ENCODE data around the gene PVALEF. TPM values are rescaled to one million over a fixed set of nuclear protein-coding genes. Genes with fewer than 3 reads are reported as not detected.

The PVALEF gene
- not detected in 2 replicates for total RNA-seq (2014; rRNA removed; shearing (Covaris generic))

- DNase-seq, result peak; percentile 92
- no peaks in the 10 kb centered on the region for H3K36me3 ChIP-seq (replicated peaks; ENCODE audit: control insufficient read depth, insufficient read depth, low read length)
- H3K27me3 ChIP-seq (ENCODE audit: control insufficient read depth, insufficient read depth, low read length), result peaks cover 4% of the 10 kb centered on the region
- peak within 1 kb of the TSS; percentile 40 for H3K4me3 ChIP-seq (ENCODE audit: insufficient read depth, low read depth, low read length)
Measured at GRCh38 chr17:81165246-81166032, at the start of gene PVALEF. Gene PVALEF (plus strand): TSS chr17:81165507. CDS start chr17:81181227, 15,720 bp downstream.

- peak; percentile 67 for DNase-seq
Measured at GRCh38 chr17:81115749-81116464, 49.4 kb upstream of the PVALEF start.

DNA sequence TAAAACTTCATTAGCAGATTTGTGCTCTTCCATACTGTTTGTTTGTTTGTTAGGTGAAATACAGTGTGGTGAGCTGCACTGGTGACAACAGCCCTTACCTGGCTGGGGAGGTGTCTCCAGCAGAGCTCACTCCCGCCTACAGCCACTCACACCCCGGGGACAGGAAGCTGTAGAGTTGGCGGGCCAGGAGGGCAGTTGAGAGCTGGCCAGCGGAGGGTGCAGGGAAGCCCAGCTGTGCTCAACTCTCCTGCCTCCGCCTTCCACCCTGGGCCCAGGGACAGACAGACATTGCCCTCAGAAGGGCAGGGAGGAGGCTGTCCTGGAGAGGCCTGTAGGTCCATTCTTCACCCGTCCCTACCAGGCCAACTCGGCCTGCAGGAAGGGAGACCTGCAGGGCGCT is 48.6 kb upstream of the PVALEF start:
- peak; percentile 69 for DNase-seq
- no peaks in the 10 kb centered on the region for H3K36me3 ChIP-seq (replicated peaks; ENCODE audit: control insufficient read depth, insufficient read depth, low read length)

More at GRCh38 chr17:81115749-81116464, 49.4 kb upstream of the PVALEF start:
- Histone ChIP-seq H3K36me3 (replicated peaks; ENCODE audit: control insufficient read depth, insufficient read depth, low read length) (no peaks in the 10 kb centered on the region), H3K4me3 (ENCODE audit: insufficient read depth, low read depth, low read length) (no peak overlapping the region), H3K27me3 (ENCODE audit: control insufficient read depth, insufficient read depth, low read length) (no peaks in the 10 kb centered on the region)

DNA sequence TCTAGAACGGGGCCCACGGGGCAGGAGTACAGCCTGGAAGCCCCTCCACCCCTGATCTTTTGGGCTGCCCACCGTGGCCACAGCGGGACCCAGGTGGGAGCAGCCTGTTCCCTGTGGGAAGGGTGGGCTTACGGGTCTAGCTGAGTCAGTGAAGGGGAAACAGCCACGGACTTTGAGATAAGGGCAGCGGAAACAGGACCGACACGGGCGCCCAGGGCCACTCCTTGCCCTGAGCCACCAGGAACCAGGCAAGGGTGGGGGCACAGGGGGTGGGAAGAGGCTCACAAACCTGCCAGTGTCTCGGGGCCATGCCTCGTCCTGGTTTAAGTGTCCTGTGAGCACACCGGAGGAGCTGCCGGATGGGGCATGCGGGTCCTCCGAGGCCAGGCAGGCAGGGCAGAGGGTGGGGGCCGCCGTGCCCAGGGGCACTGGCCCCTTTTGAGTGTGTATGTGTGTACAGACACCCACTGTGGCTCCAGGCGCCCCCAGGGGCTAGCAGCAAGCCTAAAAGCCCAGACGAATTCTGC is 47.6 kb upstream of the PVALEF start:
- H3K27me3 ChIP-seq (ENCODE audit: control insufficient read depth, insufficient read depth, low read length), result no peaks in the 10 kb centered on the region
- H3K36me3 ChIP-seq (replicated peaks; ENCODE audit: control insufficient read depth, insufficient read depth, low read length), result no peaks in the 10 kb centered on the region
- H3K4me3 ChIP-seq (ENCODE audit: insufficient read depth, low read depth, low read length), result no peak overlapping the region
- no peak for DNase-seq

More for the DNA sequence above, 48.6 kb upstream of the PVALEF start:
- H3K27me3 ChIP-seq (ENCODE audit: control insufficient read depth, insufficient read depth, low read length), result no peaks in the 10 kb centered on the region
- no peak overlapping the region for H3K4me3 ChIP-seq (ENCODE audit: insufficient read depth, low read depth, low read length)

DNA sequence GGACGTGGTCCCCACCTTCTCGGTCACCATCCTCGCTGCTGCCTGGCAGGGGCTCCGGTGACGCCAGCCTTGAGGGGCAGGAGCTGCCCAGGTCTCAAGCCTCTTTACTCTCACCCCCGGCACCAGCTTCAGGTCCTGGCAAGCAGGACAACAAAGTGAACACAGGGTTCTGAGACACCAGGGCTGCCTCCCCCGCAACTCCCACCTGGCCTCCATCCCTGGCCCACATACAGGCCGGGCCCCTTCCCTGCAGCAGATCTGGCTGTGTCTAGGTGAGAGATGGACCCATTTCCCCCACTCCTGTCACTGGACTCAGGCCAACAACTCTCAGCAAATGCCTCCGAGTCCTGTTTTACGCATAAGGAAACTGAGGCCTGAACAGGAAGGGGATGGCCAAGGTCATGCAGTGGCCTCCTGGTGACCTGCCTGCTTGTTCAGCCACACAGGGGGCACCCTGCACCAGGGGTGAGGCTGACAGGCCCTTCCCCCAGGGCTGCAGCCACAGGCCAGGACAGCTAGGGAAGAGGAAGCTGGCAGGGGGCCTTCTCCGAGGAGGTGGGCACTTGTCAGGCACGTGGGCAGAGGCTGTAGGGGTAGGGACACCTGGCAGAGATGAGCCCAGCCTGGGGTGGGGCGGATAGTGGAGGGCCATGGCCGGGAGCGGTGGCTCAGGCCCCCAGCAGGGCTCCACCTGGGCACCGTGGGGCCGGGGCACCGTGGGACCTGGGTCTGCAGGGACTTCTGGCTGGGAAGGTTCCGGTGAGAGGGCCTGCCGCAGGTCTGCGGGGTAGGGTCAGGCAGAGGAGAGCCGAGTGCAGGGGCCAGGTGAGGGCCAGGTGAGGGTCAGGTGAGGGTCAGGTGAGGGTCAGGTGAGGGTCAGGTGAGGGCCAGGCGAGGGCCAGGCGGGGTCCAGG is 46.7 kb upstream of the PVALEF start:
- Histone ChIP-seq H3K36me3 (replicated peaks; ENCODE audit: control insufficient read depth, insufficient read depth, low read length) (no peaks in the 10 kb centered on the region), H3K4me3 (ENCODE audit: insufficient read depth, low read depth, low read length) (peak overlapping the region; percentile 63), H3K27me3 (ENCODE audit: control insufficient read depth, insufficient read depth, low read length) (no peaks in the 10 kb centered on the region)
- DNase-seq, result peak; percentile 90

DNA sequence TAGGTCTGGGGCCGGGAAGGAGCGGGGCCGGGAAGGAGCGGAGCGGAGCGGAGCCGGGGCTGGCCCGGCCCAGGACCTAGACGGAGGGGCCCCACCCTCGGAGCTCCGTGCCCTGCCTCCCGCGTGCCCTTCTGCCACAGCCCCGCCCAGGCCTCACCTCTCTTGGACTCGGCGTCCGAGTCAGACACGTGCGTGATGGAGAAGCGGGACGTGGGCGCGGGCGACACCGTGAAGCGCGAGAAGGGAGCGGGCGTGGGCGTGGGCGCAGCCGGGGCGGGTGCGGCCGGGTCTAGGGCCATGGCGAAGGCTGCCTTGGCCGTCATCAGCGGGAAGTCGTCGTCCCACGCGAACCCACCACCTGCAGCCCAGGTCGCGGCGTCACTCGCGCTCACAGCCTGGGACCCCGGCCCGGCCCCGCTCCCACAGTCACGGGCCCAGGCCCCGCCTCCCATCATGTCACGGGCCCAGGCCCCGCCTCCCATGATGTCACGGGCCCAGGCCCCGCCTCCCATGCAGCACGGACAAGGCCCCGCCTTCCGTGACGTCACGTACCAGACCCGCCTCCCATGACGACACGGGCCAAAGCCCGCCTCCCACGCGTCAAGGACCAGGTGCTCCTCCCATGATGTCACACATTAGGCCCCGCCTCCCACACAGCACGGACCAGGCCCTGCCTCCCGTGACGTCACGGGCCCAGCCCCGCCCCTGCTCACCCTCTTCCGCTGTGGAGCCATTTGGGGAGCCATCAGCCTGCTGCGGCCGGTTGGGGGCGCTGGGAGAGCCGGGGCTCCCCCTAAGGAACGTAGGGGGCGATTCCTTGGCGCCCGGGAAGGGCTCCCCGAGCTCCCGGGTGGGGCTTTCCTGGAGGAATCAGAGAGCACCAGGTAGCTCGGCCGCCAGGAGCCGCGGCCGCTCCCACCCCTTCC is 45.8 kb upstream of the PVALEF start:
- no peaks in the 10 kb centered on the region for H3K36me3 ChIP-seq (replicated peaks; ENCODE audit: control insufficient read depth, insufficient read depth, low read length)
- H3K4me3 ChIP-seq (ENCODE audit: insufficient read depth, low read depth, low read length), result peak overlapping the region; percentile 63
- DNase-seq, result peak; percentile 100
- H3K27me3 ChIP-seq (ENCODE audit: control insufficient read depth, insufficient read depth, low read length), result no peaks in the 10 kb centered on the region

GRCh38 chr17:81120149-81120484 is 45.2 kb upstream of the PVALEF start:
- Histone ChIP-seq H3K36me3 (replicated peaks; ENCODE audit: control insufficient read depth, insufficient read depth, low read length) (no peaks in the 10 kb centered on the region), H3K27me3 (ENCODE audit: control insufficient read depth, insufficient read depth, low read length) (no peaks in the 10 kb centered on the region), H3K4me3 (ENCODE audit: insufficient read depth, low read depth, low read length) (no peak overlapping the region)
- DNase-seq, result no peak

GRCh38 chr17:81120695-81121621 is 44.3 kb upstream of the PVALEF start:
- Histone ChIP-seq H3K36me3 (replicated peaks; ENCODE audit: control insufficient read depth, insufficient read depth, low read length) (no peaks in the 10 kb centered on the region), H3K4me3 (ENCODE audit: insufficient read depth, low read depth, low read length) (no peak overlapping the region), H3K27me3 (ENCODE audit: control insufficient read depth, insufficient read depth, low read length) (no peaks in the 10 kb centered on the region)
- DNase-seq, result peak; percentile 84

- Histone ChIP-seq H3K4me3 (ENCODE audit: insufficient read depth, low read depth, low read length) (no peak overlapping the region), H3K36me3 (replicated peaks; ENCODE audit: control insufficient read depth, insufficient read depth, low read length) (no peaks in the 10 kb centered on the region), H3K27me3 (ENCODE audit: control insufficient read depth, insufficient read depth, low read length) (no peaks in the 10 kb centered on the region)
- peak; percentile 81 for DNase-seq
Measured at GRCh38 chr17:81121841-81122733, 43.2 kb upstream of the PVALEF start.

DNA sequence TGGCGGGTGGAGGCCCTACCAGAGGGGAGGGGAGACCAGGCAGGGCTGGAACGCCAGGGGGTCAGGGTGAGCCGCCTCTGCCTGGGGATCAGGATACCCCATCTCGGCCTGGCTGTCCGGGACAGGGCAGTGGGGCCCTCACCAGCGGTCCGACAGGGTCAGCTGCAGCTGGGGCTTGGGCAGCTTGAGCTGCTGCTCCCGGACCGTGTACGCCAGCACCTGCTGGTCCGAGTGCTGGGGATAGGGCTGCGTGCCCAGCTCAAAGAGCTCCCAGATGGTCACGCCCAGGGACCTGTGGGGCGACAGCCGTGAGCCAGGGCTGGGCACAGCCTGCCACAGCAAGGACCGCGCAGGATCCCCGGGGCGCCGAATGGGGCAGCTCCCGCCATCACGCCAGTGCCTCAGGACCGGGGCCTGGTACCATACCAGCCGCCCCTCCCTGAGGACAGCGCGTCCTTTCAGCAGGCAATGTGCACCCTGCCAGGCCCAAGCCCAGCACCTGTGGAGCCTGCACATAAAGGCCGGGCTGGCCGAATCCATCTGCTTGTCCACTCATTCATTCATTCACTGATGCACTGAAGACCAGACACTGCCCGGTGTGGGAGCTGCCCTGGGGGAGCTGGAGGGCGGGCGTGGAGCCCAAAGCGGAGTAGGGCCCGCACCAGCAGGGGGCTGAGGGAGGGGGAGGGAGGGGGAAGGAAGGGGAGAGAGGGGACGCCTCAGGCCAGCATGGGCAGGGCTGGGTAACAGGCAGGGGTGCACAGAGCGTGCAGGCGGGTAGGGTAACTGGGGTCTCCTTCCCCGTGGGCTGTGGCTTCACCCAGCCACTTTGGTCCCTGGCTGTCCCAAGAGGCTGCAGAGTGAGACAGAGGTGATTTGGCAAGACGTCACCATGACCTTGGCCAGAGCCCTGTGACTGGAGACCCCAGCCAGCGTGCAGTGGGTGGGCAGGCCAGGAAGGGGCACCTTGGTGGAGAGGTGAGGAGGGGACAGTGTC is 42.0 kb upstream of the PVALEF start:
- Histone ChIP-seq H3K36me3 (replicated peaks; ENCODE audit: control insufficient read depth, insufficient read depth, low read length) (no peaks in the 10 kb centered on the region), H3K4me3 (ENCODE audit: insufficient read depth, low read depth, low read length) (no peak overlapping the region), H3K27me3 (ENCODE audit: control insufficient read depth, insufficient read depth, low read length) (no peaks in the 10 kb centered on the region)
- no peak for DNase-seq

DNA sequence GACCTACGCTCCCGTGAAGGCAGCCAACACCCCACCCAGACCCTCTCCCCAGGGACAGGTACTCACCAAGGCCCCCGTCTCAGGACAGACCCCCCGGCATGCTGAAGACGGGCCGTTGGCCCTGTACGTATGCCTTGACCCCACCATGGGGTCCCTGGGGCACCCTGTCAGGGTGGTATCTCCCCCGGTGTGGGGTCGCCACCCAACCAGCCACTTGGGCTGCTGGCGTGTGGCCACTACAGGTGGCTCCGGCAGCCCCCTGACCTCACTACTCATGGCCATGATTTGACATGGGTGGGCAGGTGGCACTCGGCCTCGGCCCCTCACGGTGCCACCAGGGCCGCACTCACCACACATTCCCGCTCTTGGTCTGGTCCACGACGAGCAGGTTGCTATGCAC is 40.9 kb upstream of the PVALEF start:
- no peak overlapping the region for H3K4me3 ChIP-seq (ENCODE audit: insufficient read depth, low read depth, low read length)
- H3K27me3 ChIP-seq (ENCODE audit: control insufficient read depth, insufficient read depth, low read length), result no peaks in the 10 kb centered on the region

More for the DNA sequence above, 40.9 kb upstream of the PVALEF start:
- no peaks in the 10 kb centered on the region for H3K36me3 ChIP-seq (replicated peaks; ENCODE audit: control insufficient read depth, insufficient read depth, low read length)
- DNase-seq, result no peak

Data from H7 (cell line).